ENCODE data around the gene MPC1.

Gene MPC1

DNA sequence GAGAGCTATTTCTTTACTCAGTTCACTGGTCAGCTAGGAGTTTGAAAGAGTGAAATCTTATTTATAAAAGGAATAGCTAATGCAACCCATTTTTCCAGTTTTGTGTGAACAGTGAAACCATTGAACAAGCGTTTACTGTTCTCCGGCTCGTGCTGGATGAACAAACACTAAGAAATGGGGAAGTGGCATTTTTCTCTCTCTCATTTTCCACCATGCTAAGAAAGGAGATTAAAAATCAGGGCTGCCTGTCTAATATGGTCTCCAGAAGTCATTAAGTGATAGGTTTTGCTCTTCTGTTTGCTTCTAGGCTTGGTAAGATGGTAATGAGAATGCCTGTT lies 39.6 kb downstream of the MPC1 start:
- peak; percentile 87 for DNase-seq

DNA sequence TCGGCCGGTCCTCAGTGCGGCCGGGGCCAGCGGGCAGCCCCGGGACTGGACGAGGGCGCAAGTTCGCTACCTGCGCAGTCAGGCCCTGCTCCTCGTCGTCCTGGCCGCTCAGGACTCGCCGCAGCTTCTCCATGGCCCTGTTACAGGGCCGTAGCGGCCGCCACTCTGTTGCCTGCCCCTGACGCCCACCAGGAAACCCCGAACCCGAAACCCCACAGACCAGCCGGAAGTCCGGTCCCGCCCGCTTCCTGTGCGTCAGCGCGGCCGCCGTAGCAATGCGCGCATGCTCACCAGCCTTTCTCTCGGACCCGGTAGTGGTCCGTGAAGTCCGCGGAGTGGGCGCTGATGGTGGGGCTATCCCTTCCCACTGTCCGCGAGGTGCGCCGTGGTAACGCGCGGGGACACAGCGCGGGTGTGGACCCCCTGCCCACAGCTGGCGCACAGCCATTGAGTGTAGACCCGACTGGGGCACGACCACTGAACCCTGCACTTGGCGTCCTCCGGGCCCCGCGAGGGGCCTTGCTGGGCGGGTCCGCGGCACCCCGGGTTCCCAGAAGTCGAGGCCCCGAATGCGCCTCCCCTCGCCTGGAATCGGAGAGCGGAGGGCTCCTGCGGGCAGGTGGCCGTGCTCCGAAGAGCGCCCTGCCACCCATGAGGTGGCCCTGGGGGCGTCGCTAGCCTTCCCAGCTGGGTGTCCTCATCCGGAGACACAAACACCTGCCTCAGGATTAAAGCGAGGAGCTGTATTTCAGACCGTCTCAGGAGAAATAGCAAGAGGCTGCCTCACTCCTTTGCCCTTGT lies 40.2 kb downstream of the MPC1 start, which contains the start of gene SFT2D1:
SFT2D1 (minus strand) TSS at position 197 of the 801 bp plus-strand sequence; CDS start at position 133, 64 bp downstream.
- peak; percentile 86 for DNase-seq

DNA sequence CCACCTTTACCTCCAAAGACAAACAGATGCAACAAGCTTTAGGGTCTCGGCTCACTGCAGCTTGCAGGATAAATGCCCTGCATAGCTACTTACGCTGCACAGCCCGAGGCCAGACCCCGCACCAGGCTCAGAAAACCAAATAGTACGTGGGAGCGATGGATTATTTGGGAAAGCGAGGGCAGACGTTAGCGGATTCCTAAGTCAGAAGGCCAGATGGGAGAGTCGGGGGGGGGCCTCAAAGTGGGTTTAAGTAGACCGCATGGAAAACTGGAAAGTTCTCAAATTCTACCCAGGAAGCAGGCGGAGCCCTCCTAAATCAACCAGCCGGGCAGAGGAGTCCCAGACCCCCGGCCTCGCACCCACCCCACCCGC lies 40.8 kb downstream of the MPC1 start:
- no peak for DNase-seq

DNA sequence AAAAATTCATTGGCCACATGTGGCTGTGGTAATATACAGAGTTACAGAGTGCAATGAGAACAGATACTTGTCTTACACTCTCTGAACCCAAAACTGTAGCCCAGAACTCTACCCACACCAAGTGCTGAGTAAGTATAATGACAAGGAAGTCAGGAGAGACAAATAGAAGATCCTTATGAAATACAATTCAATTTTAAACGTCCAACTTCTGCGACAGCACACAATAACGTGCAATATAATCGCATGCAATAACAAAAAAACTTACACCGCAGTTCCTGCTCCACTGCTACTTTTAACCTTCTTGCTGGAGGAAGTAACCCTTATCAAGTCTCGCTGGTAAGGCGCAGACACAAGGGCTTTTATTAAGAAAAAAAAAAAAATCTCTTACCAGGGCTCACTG lies 41.3 kb downstream of the MPC1 start:
- DNase-seq: peak; percentile 65

DNA sequence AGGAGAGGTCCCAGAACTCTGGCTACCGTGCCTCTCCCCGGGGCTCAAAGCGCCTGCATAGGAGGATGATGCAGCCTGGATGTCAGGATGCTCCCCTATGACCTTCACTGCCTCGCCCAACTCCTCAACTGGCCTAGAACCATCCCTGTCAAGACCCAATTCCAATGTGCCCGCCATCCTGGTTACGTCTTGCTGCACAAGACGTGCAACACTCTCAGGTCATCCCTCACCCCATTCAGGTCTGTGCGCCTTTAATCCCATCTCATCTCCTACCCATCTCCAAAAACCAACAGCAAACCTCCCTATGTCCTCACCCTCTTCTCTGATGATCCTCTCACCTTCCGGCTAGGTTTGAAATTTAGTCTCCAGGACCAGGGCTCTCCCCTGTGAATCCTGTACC lies 43.9 kb downstream of the MPC1 start:
- DNase-seq: no peak

DNA sequence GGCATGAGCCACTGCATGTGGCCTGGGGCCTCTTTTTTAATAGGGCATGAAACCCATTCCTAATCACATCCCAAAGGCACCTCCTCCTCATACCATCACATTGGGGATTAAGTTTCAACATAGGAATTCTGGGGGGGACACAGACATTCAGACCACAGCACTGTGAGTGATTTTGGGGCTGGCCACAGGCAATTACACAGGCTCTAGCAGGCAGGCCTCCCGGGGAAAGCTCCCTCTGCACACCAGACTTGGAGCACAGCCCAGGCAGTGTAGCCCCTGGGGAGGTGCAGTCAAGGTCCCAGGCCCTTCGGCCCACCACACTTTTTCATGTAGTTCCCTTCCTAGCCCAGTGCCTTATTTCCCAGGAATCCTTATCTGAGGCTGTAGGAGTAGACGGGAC lies 45.9 kb downstream of the MPC1 start:
- DNase-seq: no peak

DNA sequence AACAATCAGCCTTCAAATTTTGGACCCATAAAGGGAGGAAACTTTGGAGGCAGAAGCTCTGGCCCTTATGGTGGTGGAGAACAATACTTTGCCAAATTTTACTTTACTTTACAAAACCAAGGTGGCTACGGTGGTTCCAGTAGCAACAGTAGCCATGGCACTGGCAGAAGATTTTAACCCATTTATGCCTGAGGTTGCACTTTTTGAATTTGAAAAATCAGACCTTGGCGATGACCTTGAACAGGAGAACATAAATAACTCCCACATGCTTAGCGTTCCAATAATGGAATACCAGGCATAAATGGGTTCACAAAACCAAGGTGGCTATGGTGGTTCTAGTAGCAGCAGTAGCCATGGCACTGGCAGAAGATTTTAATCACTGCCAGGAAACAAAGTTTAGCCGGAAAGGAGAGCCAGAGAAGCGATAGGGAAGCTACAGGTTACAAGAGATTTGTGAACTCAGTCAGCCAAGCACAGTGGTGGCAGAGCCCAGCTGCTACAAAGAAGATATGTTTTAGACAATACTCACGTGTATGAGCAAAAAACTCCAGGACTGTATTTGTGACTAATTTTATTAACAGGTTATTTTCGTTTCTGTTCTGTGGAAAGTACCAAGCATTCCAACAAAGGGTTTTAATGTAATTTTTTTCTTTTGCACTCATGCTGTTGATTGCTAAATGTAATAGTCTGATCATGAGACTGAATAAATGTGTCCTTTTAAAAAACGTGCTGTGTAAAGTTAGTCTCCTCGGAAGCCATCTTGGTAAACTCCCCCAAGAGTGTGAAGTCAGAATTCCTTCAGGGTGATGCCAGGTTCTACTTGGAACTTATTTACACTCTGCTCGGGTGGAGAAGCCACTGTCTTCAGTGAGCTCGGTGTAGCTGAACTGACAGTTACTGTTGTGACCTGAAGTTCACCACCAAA lies 47.1 kb downstream of the MPC1 start:
- DNase-seq: no peak

DNA sequence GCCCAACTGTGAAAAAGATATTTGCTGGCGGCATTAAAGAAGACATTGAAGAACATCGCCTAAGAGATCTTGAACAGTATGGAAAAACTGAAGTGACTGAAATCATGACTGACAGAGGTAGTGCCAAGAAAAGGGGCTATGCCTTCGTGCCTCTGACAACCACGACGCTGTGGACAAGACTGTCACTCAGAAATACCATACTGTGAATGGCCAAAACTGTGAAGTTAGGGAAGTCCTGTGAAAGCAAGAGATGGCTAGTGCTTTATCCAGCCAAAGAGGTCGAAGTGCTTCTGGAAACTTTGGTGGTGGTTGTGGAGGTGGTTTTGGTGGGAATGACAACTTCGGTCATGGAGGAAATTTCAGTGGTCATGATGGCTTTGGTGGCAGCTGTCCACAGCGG lies 47.9 kb downstream of the MPC1 start:
- DNase-seq: no peak

DNA sequence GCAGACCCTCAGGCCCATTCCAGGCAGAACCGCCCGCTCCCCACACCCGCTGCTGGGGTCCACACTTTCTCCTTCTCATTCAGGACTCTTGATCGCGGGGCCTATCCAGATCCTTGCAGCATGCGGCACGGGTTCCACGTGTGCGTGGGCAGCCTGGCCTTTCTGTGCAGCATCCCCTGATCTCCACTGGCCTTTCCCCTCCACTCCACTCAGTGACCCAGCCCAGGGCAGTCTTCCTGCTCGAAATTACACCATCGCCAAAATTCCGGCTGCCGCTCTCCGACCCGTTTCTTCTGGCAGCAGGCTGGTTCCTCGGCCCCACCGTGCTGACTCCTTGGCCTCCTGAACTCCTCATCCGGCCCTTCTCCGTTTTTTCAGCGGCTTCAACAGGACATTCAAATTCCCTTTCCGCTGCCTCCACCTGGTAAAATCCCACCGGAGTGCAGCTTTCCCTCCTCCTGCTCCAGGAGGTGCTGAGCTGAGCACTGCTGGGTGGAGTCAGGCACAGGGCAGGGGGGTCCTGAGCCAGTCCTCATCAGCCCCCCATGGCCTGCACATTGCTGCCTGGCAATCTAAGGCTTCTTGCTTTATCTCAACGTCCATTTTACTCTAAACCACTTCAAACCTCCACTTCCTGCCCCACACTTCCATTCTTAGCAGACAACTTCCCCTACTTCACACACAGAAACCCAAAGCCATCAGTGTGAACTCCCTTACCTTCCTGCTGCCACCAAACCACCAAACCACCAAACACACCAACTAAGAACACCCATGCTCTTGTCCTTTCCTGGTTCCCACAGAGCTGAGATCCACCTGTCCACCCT lies 49.4 kb downstream of the MPC1 start:
- peak; percentile 79 for DNase-seq

DNA sequence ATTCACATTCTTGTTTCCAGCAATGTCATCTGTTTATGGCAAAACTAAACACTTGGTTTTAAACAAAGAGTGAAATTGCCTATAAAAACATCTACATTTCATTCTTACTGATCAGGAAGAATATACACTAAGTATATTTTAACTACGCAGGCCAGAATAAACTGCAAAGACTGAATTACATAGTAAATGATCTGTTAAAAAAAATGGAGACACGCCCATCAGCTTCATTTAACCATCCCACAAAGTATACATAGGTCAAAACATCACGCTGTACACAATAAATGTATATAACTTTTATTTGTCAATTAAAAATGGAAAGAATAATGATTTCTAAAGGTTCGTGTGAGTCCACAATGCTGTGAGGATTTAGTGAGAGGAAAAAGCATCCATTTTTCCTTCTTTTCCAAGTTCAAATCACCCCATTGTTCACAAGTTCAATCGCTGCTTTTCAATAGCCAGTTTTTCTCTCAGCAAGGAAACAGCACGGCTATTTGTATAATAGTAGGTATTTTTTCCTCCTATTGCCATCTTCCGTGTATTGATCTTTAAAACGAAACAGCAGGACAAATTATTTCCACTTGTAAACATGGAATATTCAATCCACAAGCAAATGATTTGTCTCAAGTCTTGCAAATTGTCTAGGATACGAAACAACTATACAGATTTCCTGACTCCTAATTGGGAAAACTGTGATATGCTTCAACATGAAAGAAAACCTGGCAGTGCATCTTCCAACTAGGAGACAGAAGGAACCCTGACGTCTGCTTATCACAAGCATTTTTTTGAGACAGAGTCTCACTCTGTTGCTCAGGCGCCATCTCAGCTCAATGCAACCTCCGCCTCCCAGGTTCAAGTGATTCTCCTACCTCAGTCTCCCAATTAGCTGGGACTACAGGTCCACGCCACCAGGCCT lies 51.0 kb downstream of the MPC1 start:
- no peak for DNase-seq

DNA sequence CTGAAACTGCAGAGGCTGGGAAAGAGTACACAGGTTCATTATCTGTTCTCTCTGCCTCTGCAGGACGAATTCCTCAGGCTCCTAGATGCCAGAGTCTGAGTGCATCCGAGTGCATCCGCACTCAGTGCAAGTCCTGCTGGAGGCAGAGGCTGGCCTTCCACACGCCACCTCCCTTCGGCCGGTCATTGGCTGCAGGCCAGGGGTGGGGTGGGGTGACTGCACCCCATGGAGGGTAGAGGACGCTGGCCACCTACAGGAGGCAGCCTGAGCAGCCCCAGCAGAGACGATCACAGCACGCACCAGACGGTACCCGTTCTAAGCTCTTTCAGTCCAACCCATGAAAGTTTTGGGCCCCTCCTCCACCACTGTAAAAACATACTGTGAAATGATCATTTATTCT lies 52.1 kb downstream of the MPC1 start:
- DNase-seq: no peak

DNA sequence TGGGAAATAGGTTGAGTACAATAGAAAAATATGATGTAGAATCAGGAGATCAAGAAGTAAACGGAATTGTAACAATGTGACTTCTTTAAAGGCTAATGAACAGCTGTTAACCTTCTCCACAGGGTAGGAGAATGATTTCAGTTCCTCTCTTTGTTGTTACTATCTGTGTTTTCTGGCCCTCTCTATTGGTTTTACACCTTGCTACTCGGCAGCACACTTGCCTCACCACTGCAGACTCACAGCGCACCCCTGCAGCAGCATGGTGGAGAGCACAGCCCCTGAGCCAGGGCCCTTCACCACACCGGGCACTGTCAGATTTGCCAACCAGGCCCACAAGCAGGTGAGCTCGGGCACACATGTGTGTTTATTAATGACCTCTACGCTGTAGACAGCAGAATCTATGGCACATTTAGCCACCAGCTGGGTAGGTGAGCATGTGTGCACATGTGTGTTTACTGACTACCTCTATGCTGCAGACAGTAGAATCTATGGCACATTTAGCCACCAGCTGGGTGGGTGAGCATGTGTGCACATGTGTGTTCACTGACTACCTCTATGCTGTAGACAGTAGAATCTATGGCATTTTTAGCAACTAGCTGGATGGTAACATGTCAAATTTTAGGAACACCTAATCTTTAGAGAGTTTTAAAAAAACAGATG lies 57.2 kb downstream of the MPC1 start:
- DNase-seq: no peak

DNA sequence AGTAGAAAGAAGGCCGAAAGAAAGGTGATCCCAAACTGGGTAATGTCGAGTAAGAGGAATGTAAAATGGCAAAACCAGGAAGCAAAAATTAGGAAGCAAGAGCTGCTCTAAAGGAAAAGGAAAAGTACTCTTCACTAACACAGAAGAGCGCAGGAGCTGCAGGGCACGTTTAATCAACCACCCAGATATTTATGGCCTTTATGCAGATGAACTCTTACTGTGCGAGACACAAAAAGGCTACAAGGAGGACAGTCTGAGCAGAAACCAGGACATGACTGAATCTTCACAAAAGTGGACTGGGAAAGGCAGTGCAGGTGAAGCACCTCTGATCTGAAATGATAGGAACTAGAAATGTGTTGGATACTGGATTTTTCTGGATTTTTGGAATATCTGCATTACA lies 59.3 kb downstream of the MPC1 start:
- no peak for DNase-seq

DNA sequence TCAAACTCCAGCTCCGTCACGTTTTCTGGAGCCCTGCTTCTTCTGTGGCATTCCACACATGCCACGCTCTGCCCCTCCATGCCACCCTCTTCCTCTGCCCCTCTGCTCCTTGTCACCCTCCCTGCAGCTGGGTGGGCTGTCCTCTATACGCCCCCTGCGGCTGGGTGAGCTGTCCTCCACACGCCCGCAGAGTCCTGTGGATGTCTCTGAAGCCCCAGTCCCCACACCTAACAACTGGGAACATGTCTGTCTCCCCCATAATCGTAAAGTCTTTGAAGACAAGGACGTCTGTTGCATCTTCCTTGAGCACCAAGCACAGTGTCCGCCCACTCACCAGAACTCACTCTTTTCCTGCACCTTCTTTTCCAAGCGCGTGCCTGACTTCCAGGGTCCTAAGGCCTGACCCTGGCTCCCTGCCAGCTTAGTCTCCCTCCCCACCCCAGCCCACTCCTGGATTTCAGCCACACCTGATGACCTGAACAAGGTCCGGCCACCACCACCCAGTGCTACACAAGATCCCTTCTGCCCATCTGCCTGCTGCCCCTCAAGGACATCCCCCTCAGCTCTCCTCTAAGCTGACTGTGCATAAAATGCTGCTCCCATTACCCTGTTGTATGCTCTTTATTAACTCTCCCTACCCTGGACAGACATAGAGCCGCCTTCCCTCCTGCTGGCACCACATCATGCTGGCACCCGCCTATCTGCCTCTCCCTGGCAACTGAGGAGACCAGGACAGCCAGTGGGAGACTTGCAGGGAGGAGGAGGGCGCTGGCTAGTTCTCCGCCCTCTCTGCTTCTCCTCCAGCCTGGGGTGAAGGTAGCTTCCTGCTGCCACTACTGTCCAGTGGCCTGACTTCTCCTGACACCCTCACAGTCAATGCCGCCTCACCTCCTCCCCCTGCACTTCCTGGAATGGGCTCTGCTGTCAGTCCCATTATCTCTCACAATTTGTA lies 63.8 kb downstream of the MPC1 start:
- DNase-seq: no peak

DNA sequence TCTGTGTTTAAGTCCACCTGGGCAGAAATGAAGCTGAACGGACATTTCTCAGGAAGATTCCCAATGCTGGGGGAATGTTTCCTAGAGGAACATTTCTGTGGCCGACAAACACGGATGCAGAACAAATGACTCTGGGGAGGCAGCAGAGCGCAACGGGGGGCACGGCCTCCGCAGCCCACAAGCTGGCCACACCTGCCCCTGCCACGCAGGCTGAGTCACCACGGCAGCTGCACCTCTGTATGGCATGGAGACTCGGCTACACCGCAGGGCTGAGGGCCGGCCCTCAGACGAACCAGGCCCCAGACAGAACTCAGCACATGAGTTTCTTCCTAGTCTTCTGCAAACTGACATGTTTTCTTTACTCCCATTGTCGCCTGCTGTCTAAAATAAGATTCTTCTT lies 64.5 kb downstream of the MPC1 start:
- no peak for DNase-seq

DNA sequence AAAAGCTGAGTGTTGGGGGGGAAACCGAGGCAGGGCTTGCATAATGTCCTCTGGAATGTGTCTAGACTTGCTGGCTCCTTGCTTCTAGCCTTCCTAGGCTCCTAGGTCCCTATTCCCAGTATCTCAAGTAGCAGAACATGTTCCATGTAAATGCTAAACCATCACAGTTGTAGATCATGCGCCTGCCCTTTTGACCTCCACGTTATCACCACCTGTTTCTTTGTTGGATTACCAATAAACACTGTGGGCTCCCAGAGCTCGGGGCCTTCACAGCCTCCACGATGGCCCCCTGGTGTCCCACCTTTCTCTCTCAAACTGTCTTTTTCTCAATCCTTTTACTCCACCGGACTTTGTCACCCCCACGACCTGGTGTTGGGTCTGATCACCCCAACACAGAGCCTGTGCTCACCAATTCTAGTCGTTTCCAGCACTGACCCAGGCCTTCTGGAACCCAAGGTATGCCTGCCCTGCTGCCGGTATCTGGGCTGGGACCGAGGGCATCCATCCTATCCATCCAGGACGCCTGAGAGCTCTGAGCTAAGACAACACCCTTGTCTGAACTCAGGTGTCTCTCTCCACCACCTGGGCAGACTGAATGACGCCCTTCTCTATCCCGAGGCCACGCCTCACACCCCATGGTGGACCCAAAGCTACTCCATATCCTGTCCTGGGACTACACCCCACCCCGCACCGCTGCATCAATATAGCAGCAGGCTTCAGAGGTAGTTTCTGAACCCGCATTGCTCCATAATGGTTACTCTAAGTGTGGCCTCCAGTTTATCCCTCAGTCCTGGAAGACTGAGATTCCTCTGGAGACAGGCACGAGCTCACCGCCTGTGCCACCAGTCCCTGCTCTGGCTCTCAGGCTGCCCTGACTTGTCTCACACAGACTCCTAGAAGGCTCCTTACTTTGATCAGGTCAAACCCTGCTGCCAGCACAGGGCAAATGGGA lies 65.2 kb downstream of the MPC1 start:
- no peak for DNase-seq

DNA sequence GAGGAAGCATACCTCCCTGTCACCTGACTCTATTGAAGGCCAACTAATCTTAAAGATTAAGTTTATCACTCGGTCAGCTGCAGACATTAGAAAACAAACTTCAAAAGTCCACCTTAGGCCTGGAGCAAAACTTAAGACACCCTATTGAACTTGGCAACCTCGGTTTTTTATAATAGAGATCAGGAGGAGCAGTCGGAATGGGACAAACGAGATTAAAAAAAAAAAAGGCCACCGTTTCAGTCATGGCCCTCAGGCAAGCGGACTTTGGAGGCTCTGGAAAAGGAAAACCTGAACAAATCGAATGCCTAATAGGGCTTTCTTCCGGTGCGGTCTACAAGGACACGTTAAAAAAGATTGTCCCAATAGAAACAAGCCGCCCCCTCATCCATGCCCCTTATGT lies 67.3 kb downstream of the MPC1 start:
- DNase-seq: no peak

Measured in MV-4-11 (cell line).